Lower lobe of right lung (tissue), 2 donors: ENCODE data around the gene KRT32. TPM values are rescaled to one million over a fixed set of nuclear protein-coding genes. Genes with fewer than 3 reads are reported as not detected.

Source experiments
- ATAC-seq, 2 donors: fragments of 200-7000 bp; cut with Tn5 transposase; one replicate each; pipeline ENCODE4 v1.9.1; 2020 to 2022; ENCODE audit warnings: mild to moderate bottlenecking in 2 of 2, moderate library complexity in 2 of 2
- DNase-seq: peaks from one replicate; pipeline ENCODE4 v3.0.0-alpha.2; 2020
- H3K27ac ChIP-seq: fragments of 200-600 bp; one replicate; pipeline ENCODE4 v1.8.0; 2022
- H3K27me3 ChIP-seq: fragments of 200-600 bp; one replicate; pipeline ENCODE4 v1.8.0; 2022; ENCODE audit warnings: low read depth
- H3K36me3 ChIP-seq: fragments of 200-600 bp; one replicate; pipeline ENCODE4 v1.8.0; 2022; ENCODE audit warnings: mild to moderate bottlenecking
- H3K4me1 ChIP-seq: fragments of 200-600 bp; one replicate; pipeline ENCODE4 v1.8.0; 2022
- H3K4me3 ChIP-seq: fragments of 200-600 bp; one replicate; pipeline ENCODE4 v1.8.0; 2022; ENCODE audit warnings: mild to moderate bottlenecking
- H3K9me3 ChIP-seq: fragments of 200-600 bp; one replicate; pipeline ENCODE4 v1.8.0; 2022
- CTCF ChIP-seq: fragments of 200-600 bp; IDR thresholded peaks from one replicate; pipeline ENCODE4 v1.8.0; 2022; ENCODE audit warnings: antibody characterized with exemption, mild to moderate bottlenecking
- intact Hi-C: fragments of 100-400 bp; cut with DNase I; formaldehyde crosslinking; loops from one replicate; pipeline ENCODE4 v1.11.0; 2022
- total RNA-seq: library from RNA; stranded (reverse); fragmentation: NEBNext Ultra II Directional; extraction: Animal tissue kit (Norgen Biotek cat#: 25700); gene quantifications from one replicate; pipeline ENCODE4 v1.2.1, GENCODE V29; 2021
- donor health status: DM: no; HTN: yes; CAD: no; lungs with severe emphysema.

Gene KRT32
- total RNA-seq, 1 donor from 2014 or later, result not detected

GRCh38 chr17:41449008-41449407 lies 18.2 kb downstream of the KRT32 start:
- Histone ChIP-seq H3K27ac (no peak overlapping the region), H3K4me3 (no peak overlapping the region), H3K27me3 (no peaks in the 10 kb centered on the region), H3K36me3 (no peaks in the 10 kb centered on the region), H3K4me1 (no peaks in the 10 kb centered on the region), H3K9me3 (no peaks in the 10 kb centered on the region)
- TF ChIP-seq CTCF, result no peak
- ATAC-seq, result no peak
- no peak for DNase-seq
- intact Hi-C loops, result no loop called here

DNA sequence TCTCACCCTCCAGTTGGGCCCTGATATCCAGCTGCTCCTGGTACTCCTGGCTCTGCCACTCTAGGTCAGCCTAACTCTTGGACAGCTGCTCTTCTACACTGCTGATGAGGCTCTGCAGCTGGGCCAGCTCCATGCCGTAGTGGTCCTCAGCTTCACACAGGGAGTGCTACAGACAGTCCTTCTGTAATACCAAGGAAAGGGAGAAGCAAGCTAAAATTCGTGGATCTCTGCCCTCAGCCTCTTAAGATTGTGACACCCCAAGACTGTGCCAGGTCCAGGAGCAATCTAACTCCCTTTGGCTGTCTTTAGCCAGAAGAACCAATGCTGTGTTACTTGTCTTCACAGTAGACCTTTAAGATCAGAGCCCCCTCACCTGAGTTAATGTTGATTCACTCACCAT lies 18.7 kb downstream of the KRT32 start:
- Histone ChIP-seq H3K27ac (no peak overlapping the region), H3K4me1 (no peaks in the 10 kb centered on the region), H3K36me3 (no peaks in the 10 kb centered on the region), H3K27me3 (peaks cover 2% of the 10 kb centered on the region), H3K9me3 (no peaks in the 10 kb centered on the region), H3K4me3 (no peak overlapping the region)
- intact Hi-C loops, result no loop called here
- TF ChIP-seq CTCF, result no peak
- DNase-seq, result no peak
- ATAC-seq, result peak in 1 of 2 donors; percentile 40

GRCh38 chr17:41446806-41447205 lies 20.4 kb downstream of the KRT32 start:
- no peak for DNase-seq
- no peaks in the 10 kb centered on the region for H3K36me3 ChIP-seq
- no peak for TF ChIP-seq CTCF
- no peak overlapping the region for H3K4me3 ChIP-seq
- no peak for ATAC-seq
- H3K27ac ChIP-seq, result no peak overlapping the region
- H3K9me3 ChIP-seq, result no peaks in the 10 kb centered on the region
- H3K4me1 ChIP-seq, result no peaks in the 10 kb centered on the region
- H3K27me3 ChIP-seq, result peaks cover 6% of the 10 kb centered on the region
- intact Hi-C loops, result no loop called here

DNA sequence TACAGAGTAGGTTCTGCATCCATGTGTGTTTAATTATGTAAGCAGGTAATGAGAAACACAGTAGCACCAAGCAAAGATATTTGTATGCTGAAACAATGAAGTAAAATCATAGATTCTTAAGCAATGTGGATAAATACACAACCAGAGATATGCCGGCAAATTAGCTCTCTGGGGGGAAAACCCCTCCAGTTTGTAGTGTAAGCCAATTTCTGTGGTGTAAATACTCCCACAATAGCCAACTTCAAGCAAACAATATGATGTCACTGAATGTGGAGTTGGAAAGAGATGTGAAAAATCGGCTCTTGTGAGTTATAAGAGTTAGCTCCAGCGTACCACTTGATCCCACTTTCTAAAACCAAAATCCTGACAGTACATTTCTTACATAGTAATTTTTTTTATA lies 22.5 kb downstream of the KRT32 start:
- no peak for TF ChIP-seq CTCF
- intact Hi-C loops, result no loop called here
- no peak overlapping the region for H3K4me3 ChIP-seq
- DNase-seq (no peak), ATAC-seq (no peak)
- H3K4me1 ChIP-seq, result no peaks in the 10 kb centered on the region
- H3K27ac ChIP-seq, result no peak overlapping the region
- H3K36me3 ChIP-seq, result no peaks in the 10 kb centered on the region
- H3K27me3 ChIP-seq, result peaks cover 6% of the 10 kb centered on the region
- no peaks in the 10 kb centered on the region for H3K9me3 ChIP-seq

- no peak for ATAC-seq
- no peak overlapping the region for H3K4me3 ChIP-seq
- intact Hi-C loops, result no loop called here
These were observed 23.0 kb downstream of the KRT32 start for GRCh38 chr17:41444186-41444585.

More at GRCh38 chr17:41444186-41444585, 23.0 kb downstream of the KRT32 start:
- no peaks in the 10 kb centered on the region for H3K9me3 ChIP-seq
- no peak for DNase-seq
- no peaks in the 10 kb centered on the region for H3K4me1 ChIP-seq
- H3K36me3 ChIP-seq, result no peaks in the 10 kb centered on the region
- TF ChIP-seq CTCF, result no peak
- peaks cover 6% of the 10 kb centered on the region for H3K27me3 ChIP-seq
- no peak overlapping the region for H3K27ac ChIP-seq
